ENCODE measurements around the gene SMIM32. TPM values are rescaled to one million over a fixed set of nuclear protein-coding genes. Genes with fewer than 3 reads are reported as not detected.

SMIM32 gene
- total RNA-seq, 1 experiment from 2014 or later, result not detected

GRCh38 chr5:136188859-136189258 is 4.1 kb downstream of the SMIM32 start:
- Histone ChIP-seq H3K27me3 (ENCODE audit: insufficient read depth, low read depth) (no peaks in the 10 kb centered on the region), H3K4me1 (replicated peaks; ENCODE audit: insufficient read depth) (no peaks in the 10 kb centered on the region), H3K4me3 (no peak overlapping the region), H3K79me2 (ENCODE audit: low read depth) (no peaks in the 10 kb centered on the region), H3K27ac (no peak overlapping the region), H3K4me2 (no peak overlapping the region), H3K36me3 (ENCODE audit: low read depth) (0 out of 2 replicates have a peak, but pooled peaks cover 6% of the 10 kb centered on the region), H4K20me1 (ENCODE audit: insufficient read depth) (no peaks in the 10 kb centered on the region), H3K9me2 (ENCODE audit: insufficient read depth) (0 out of 2 replicates have a peak, but pooled peaks cover 4% of the 10 kb centered on the region), H2AFZ (no peak overlapping the region), H3K9me3 (ENCODE audit: insufficient read depth, low read depth) (no peaks in the 10 kb centered on the region), H3F3A (ENCODE audit: insufficient read depth, low read depth) (no peaks in the 10 kb centered on the region)
- TF ChIP-seq, protein P1, sequence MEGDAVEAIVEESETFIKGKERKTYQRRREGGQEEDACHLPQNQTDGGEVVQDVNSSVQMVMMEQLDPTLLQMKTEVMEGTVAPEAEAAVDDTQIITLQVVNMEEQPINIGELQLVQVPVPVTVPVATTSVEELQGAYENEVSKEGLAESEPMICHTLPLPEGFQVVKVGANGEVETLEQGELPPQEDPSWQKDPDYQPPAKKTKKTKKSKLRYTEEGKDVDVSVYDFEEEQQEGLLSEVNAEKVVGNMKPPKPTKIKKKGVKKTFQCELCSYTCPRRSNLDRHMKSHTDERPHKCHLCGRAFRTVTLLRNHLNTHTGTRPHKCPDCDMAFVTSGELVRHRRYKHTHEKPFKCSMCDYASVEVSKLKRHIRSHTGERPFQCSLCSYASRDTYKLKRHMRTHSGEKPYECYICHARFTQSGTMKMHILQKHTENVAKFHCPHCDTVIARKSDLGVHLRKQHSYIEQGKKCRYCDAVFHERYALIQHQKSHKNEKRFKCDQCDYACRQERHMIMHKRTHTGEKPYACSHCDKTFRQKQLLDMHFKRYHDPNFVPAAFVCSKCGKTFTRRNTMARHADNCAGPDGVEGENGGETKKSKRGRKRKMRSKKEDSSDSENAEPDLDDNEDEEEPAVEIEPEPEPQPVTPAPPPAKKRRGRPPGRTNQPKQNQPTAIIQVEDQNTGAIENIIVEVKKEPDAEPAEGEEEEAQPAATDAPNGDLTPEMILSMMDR (conservative IDR thresholded peaks at IDR 0.05), result no peak
- no peak for TF ChIP-seq EZH2 (IDR thresholded peaks at IDR 0.05; ENCODE audit: low read depth)
- POLR2A ChIA-PET (ENCODE audit: unreplicated experiment), result no interaction called here
- DNase-seq, result no peak
- intact Hi-C loops (cut with micrococcal nuclease; ENCODE audit: unreplicated experiment), result no loop called here
- CTCF ChIA-PET, result no interaction called here
- no TSS peak for BruUV-seq (replicated peaks)

- Histone ChIP-seq H3K4me1 (replicated peaks; ENCODE audit: insufficient read depth) (no peaks in the 10 kb centered on the region), H3K9me3 (ENCODE audit: insufficient read depth, low read depth) (no peaks in the 10 kb centered on the region), H3K27ac (no peak overlapping the region), H3K9me2 (ENCODE audit: insufficient read depth) (0 out of 2 replicates have a peak, but pooled peaks cover 4% of the 10 kb centered on the region), H3K27me3 (ENCODE audit: insufficient read depth, low read depth) (no peaks in the 10 kb centered on the region), H2AFZ (no peak overlapping the region), H3K4me2 (no peak overlapping the region), H4K20me1 (ENCODE audit: insufficient read depth) (no peaks in the 10 kb centered on the region), H3K79me2 (ENCODE audit: low read depth) (no peaks in the 10 kb centered on the region), H3K36me3 (ENCODE audit: low read depth) (0 out of 2 replicates have a peak, but pooled peaks cover 6% of the 10 kb centered on the region), H3K4me3 (no peak overlapping the region), H3F3A (ENCODE audit: insufficient read depth, low read depth) (no peaks in the 10 kb centered on the region)
- no TSS peak for BruUV-seq (replicated peaks)
- ChIA-PET POLR2A (ENCODE audit: unreplicated experiment) (interaction anchor here (0.7 kb wide), 1 partner anchor 41 kb away, joined by 3 read pairs; no protein-coding TSS in a partner anchor), CTCF (no interaction called here)
- DNase-seq, result no peak
- intact Hi-C loops (cut with micrococcal nuclease; ENCODE audit: unreplicated experiment), result no loop called here
- TF ChIP-seq EZH2 (IDR thresholded peaks at IDR 0.05; ENCODE audit: low read depth), result no peak
- TF ChIP-seq, protein P1 (conservative IDR thresholded peaks at IDR 0.05), result no peak
Observed at GRCh38 chr5:136186796-136187195, 6.2 kb downstream of the SMIM32 start.

GRCh38 chr5:136185974-136186665 is 6.8 kb downstream of the SMIM32 start:
- POLR2A ChIA-PET (ENCODE audit: unreplicated experiment), result interaction anchor here (0.7 kb wide), 1 partner anchor 40 kb away, joined by 3 read pairs; no protein-coding TSS in a partner anchor
- DNase-seq, result no peak
- no peak overlapping the region for H3K27ac ChIP-seq
- H3K79me2 ChIP-seq (ENCODE audit: low read depth), result no peaks in the 10 kb centered on the region
- H3K9me3 ChIP-seq (ENCODE audit: insufficient read depth, low read depth), result no peaks in the 10 kb centered on the region
- H3K9me2 ChIP-seq (ENCODE audit: insufficient read depth), result 0 out of 2 replicates have a peak, but pooled peaks cover 4% of the 10 kb centered on the region
- no peaks in the 10 kb centered on the region for H3F3A ChIP-seq (ENCODE audit: insufficient read depth, low read depth)
- no peak overlapping the region for H3K4me2 ChIP-seq
- no peak overlapping the region for H3K4me3 ChIP-seq
- H4K20me1 ChIP-seq (ENCODE audit: insufficient read depth), result no peaks in the 10 kb centered on the region
- H2AFZ ChIP-seq, result no peak overlapping the region
- BruUV-seq (replicated peaks), result no TSS peak
- CTCF ChIA-PET, result no interaction called here
- intact Hi-C loops (cut with micrococcal nuclease; ENCODE audit: unreplicated experiment), result no loop called here
- H3K4me1 ChIP-seq (replicated peaks; ENCODE audit: insufficient read depth), result no peaks in the 10 kb centered on the region
- 0 out of 2 replicates have a peak, but pooled peaks cover 6% of the 10 kb centered on the region for H3K36me3 ChIP-seq (ENCODE audit: low read depth)
- TF ChIP-seq, protein P1 (conservative IDR thresholded peaks at IDR 0.05), result no peak
- TF ChIP-seq EZH2 (IDR thresholded peaks at IDR 0.05; ENCODE audit: low read depth), result no peak
- no peaks in the 10 kb centered on the region for H3K27me3 ChIP-seq (ENCODE audit: insufficient read depth, low read depth)
